ENCODE results near the gene SLC30A2. TPM values are rescaled to one million over a fixed set of nuclear protein-coding genes. Genes with fewer than 3 reads are reported as not detected.

SLC30A2 gene
- total and polyA plus RNA-seq, 11 donors: 2.9 to 18.0 (median 4.9) TPM

GRCh38 chr1:26044971-26045721 lies 772 bp downstream of the SLC30A2 start:
- ATAC-seq (peak; percentile 27 to 52 (median 43)), DNase-seq (peak in 3 of 5 donors; percentile 36 to 65 (median 49))
- Histone ChIP-seq H3K9me3 (no peaks in the 10 kb centered on the region), H3K27ac (peak overlapping the region in 7 of 12 donors; percentile 20 to 76 (median 61)), H3K4me3 (peak overlapping the region in 11 of 12 donors; percentile 8 to 56 (median 38)), H3K4me1 (peaks cover 0 to 38% (median 15%) of the 10 kb centered on the region in 12 donors), H3K27me3 (peaks cover 7 to 68% (median 24%) of the 10 kb centered on the region in 9 donors), H3K36me3 (peaks cover 0 to 3% (median 0%) of the 10 kb centered on the region in 9 donors)
- intact Hi-C loops (cut with DNase I): no loop called here
- WGBS, 4 donors: 29 to 32% (median 30%) methylated on average over 28 to 29 of the region's 29 CpGs
- no peak for TF ChIP-seq CTCF (IDR thresholded peaks at IDR 0.05)
- TF ChIP-seq POLR2A (IDR thresholded peaks at IDR 0.05): no peak

GRCh38 chr1:26044414-26044813 lies 1.5 kb downstream of the SLC30A2 start:
- no peak for DNase-seq
- H3K36me3 ChIP-seq: peaks cover 0 to 3% (median 0%) of the 10 kb centered on the region in 9 donors
- H3K4me1 ChIP-seq: peaks cover 0 to 38% (median 15%) of the 10 kb centered on the region in 12 donors
- no peak for TF ChIP-seq CTCF (IDR thresholded peaks at IDR 0.05)
- no peak for TF ChIP-seq POLR2A (IDR thresholded peaks at IDR 0.05)
- H3K27ac ChIP-seq: peak overlapping the region in 1 of 12 donors; percentile 76
- no peak overlapping the region for H3K4me3 ChIP-seq
- intact Hi-C loops (cut with DNase I): no loop called here
- H3K9me3 ChIP-seq: no peaks in the 10 kb centered on the region
- no peak for ATAC-seq
- H3K27me3 ChIP-seq: peaks cover 7 to 64% (median 21%) of the 10 kb centered on the region in 9 donors
- WGBS, 4 donors: 90 to 100% (median 93%) methylated on average over 2 to 3 of the region's 3 CpGs

- H3K4me3 ChIP-seq: no peak overlapping the region
- no peak for DNase-seq
- H3K4me1 ChIP-seq: peaks cover 0 to 40% (median 14%) of the 10 kb centered on the region in 12 donors
- intact Hi-C loops (cut with DNase I): no loop called here
- peak overlapping the region in 2 of 12 donors; percentile 14 to 17 for H3K27ac ChIP-seq
- ATAC-seq: no peak
- no peak for TF ChIP-seq POLR2A (IDR thresholded peaks at IDR 0.05)
- no peak for TF ChIP-seq CTCF (IDR thresholded peaks at IDR 0.05)
- no peaks in the 10 kb centered on the region for H3K36me3 ChIP-seq
- WGBS, 4 donors: 42 to 75% (median 63%) methylated on average over 2 of the region's 2 CpGs
- H3K9me3 ChIP-seq: no peaks in the 10 kb centered on the region
- peaks cover 7 to 62% (median 20%) of the 10 kb centered on the region in 9 donors for H3K27me3 ChIP-seq
Measured at GRCh38 chr1:26043765-26044164, 2.2 kb downstream of the SLC30A2 start.

- Histone ChIP-seq H3K27ac (peak overlapping the region in 1 of 12 donors; percentile 30), H3K36me3 (no peaks in the 10 kb centered on the region), H3K4me1 (peaks cover 0 to 56% (median 14%) of the 10 kb centered on the region in 12 donors), H3K4me3 (no peak overlapping the region), H3K9me3 (no peaks in the 10 kb centered on the region), H3K27me3 (peaks cover 7 to 45% (median 20%) of the 10 kb centered on the region in 9 donors)
- ATAC-seq: no peak
- TF ChIP-seq POLR2A (IDR thresholded peaks at IDR 0.05) (no peak), CTCF (IDR thresholded peaks at IDR 0.05) (no peak)
- intact Hi-C loops (cut with DNase I): no loop called here
- WGBS, 4 donors: 61 to 70% (median 68%) methylated on average over 3 to 4 of the region's 4 CpGs
- DNase-seq: no peak
Measured at GRCh38 chr1:26041978-26042377, 3.9 kb downstream of the SLC30A2 start.

All from heart left ventricle (tissue), 16 donors.